H1 (cell line): ENCODE data around the gene HTR6. TPM values are rescaled to one million over a fixed set of nuclear protein-coding genes. Genes with fewer than 3 reads are reported as not detected.

Source experiments
- CTCF ChIA-PET: fragments of 300-600 bp; sonication (Branson Sonifier 250); formaldehyde crosslinking; loops from one replicate; lab custom pipeline; 2021; ENCODE audit not compliant: partially characterized antibody; lab: Charles Lee
- POLR2A ChIA-PET: fragments of 300-600 bp; sonication (Branson Sonifier 250); formaldehyde crosslinking; loops from one replicate; lab custom pipeline; 2021; ENCODE audit warnings: inconsistent platforms; ENCODE audit not compliant: partially characterized antibody; lab: Charles Lee
- DNase-seq, 2 experiments: peaks; one replicate each; pipeline versions ENCODE4 v3.0.0 to v3.0.0-alpha.2; 2010 to 2022; ENCODE audit warnings: low spot score in 2 of 2, low read depth in 1 of 2, mixed read lengths in 1 of 2
- FAIRE-seq: peaks from 2 replicates; lab custom pipeline; 2011; peaks lifted over from hg19 to GRCh38; lab: Jason Lieb, UNC
- H2AFZ ChIP-seq: 2 replicates; pipeline ENCODE4 v1.8.1; 2012; ENCODE audit warnings: low read length, inconsistent platforms
- H2AK5ac ChIP-seq: 2 replicates; pipeline ENCODE4 v1.6.1; 2013; ENCODE audit warnings: low read depth, low read length
- H2BK120ac ChIP-seq: replicated peaks from 2 replicates; pipeline ENCODE3; 2013; ENCODE audit warnings: low read depth, low read length, inconsistent platforms
- H2BK12ac ChIP-seq: 2 replicates; pipeline ENCODE4 v1.6.1; 2013; ENCODE audit warnings: low read depth, low read length
- H2BK15ac ChIP-seq: 2 replicates; pipeline ENCODE4 v1.6.1; 2013; ENCODE audit warnings: low read length
- H2BK20ac ChIP-seq: 2 replicates; pipeline ENCODE4 v1.6.1; 2013; ENCODE audit warnings: low read length
- H2BK5ac ChIP-seq: 2 replicates; pipeline ENCODE4 v1.6.1; 2013; ENCODE audit warnings: low read depth, low read length
- H3K14ac ChIP-seq: 2 replicates; pipeline ENCODE4 v1.6.1; 2013; ENCODE audit warnings: inconsistent platforms; ENCODE audit not compliant: insufficient read length
- H3K18ac ChIP-seq: 2 replicates; pipeline ENCODE4 v1.6.1; 2013; ENCODE audit warnings: low read length; ENCODE audit errors: extremely low read depth
- H3K23ac ChIP-seq: 2 replicates; pipeline ENCODE4 v1.6.1; 2013; ENCODE audit warnings: inconsistent platforms; ENCODE audit not compliant: insufficient read length
- H3K23me2 ChIP-seq: 2 replicates; pipeline ENCODE4 v1.6.1; 2013; ENCODE audit warnings: low read depth, low read length
- H3K27ac ChIP-seq: 2 replicates; pipeline ENCODE4 v1.6.1; 2011; ENCODE audit warnings: low read depth, low read length, inconsistent platforms
- H3K27me3 ChIP-seq, 4 experiments: replicated peaks in 1 of 4; 1 replicate in 1 of 4; 2 replicates in 3 of 4; pipeline versions ENCODE4 v1.6.1 to v1.8.1; 2011 to 2013; ENCODE audit warnings: low read length in 3 of 4, mild to moderate bottlenecking in 3 of 4, inconsistent platforms in 2 of 4, mixed read lengths in 2 of 4, moderate library complexity in 1 of 4; ENCODE audit not compliant: control insufficient read depth in 3 of 4, insufficient read depth in 3 of 4; ENCODE audit errors: extremely low read depth in 1 of 4
- H3K36me3 ChIP-seq, 4 experiments: 2 replicates each; pipeline versions ENCODE4 v1.6.1 to v1.8.1; 2011 to 2013; ENCODE audit warnings: mild to moderate bottlenecking in 4 of 4, low read length in 3 of 4, moderate library complexity in 2 of 4, control low read depth in 1 of 4, inconsistent platforms in 1 of 4; ENCODE audit not compliant: insufficient read depth in 4 of 4, control insufficient read depth in 2 of 4
- H3K4ac ChIP-seq: replicated peaks from 2 replicates; pipeline ENCODE3; 2013; ENCODE audit warnings: low read length, low read depth, mixed read lengths, inconsistent platforms; ENCODE audit not compliant: insufficient read length
- H3K4me1 ChIP-seq, 4 experiments: replicated peaks in 1 of 4; 1 replicate in 1 of 4; 2 replicates in 3 of 4; pipeline versions ENCODE4 v1.6.1 to v1.8.1; 2011 to 2013; ENCODE audit warnings: low read length in 3 of 4, inconsistent platforms in 2 of 4, mixed read lengths in 1 of 4; ENCODE audit not compliant: insufficient read depth in 4 of 4, control insufficient read depth in 3 of 4
- H3K4me2 ChIP-seq, 2 experiments: 2 replicates each; pipeline versions ENCODE4 v1.6.1 to v1.8.1; 2011 to 2013; ENCODE audit warnings: low read depth in 2 of 2, low read length in 2 of 2, control low read depth in 1 of 2, inconsistent platforms in 1 of 2, mild to moderate bottlenecking in 1 of 2; ENCODE audit not compliant: insufficient read depth in 1 of 2
- H3K4me3 ChIP-seq, 4 experiments: fragments of 200-600, 300-600 bp in 1 of 4; sonication (generic), shearing (Covaris generic), sonication (Bioruptor Twin) in 1 of 4; 2 replicates each; pipeline versions ENCODE4 v1.5.1 to v1.8.1; 2011 to 2016; ENCODE audit warnings: low read length in 4 of 4, low read depth in 3 of 4, control low read depth in 2 of 4, inconsistent platforms in 2 of 4, mild to moderate bottlenecking in 2 of 4, mixed read lengths in 1 of 4, moderate library complexity in 1 of 4; ENCODE audit not compliant: insufficient read depth in 2 of 4; ENCODE audit errors: extremely low read depth in 1 of 4
- H3K56ac ChIP-seq: replicated peaks from 2 replicates; pipeline ENCODE3; 2013; ENCODE audit warnings: low read depth, mild to moderate bottlenecking, mixed read lengths, low read length, inconsistent platforms; ENCODE audit not compliant: insufficient read length
- H3K79me1 ChIP-seq: 2 replicates; pipeline ENCODE4 v1.6.1; 2013; ENCODE audit warnings: low read depth, low read length, control low read depth
- H3K79me2 ChIP-seq, 2 experiments: 2 replicates each; pipeline versions ENCODE4 v1.6.1 to v1.8.1; 2012 to 2013; ENCODE audit warnings: low read length in 2 of 2, mild to moderate bottlenecking in 2 of 2, inconsistent platforms in 1 of 2; ENCODE audit not compliant: insufficient read depth in 2 of 2, control insufficient read depth in 1 of 2
- H3K9ac ChIP-seq, 4 experiments: replicated peaks in 1 of 4; 1 replicate in 1 of 4; 2 replicates in 3 of 4; pipeline versions ENCODE4 v1.6.1 to v1.8.1; 2011 to 2013; ENCODE audit warnings: low read depth in 3 of 4, low read length in 3 of 4, control low read depth in 2 of 4, mild to moderate bottlenecking in 2 of 4, moderate library complexity in 2 of 4, inconsistent platforms in 1 of 4; ENCODE audit errors: extremely low read depth in 1 of 4
- H3K9me3 ChIP-seq, 2 experiments: 2 replicates each; pipeline versions ENCODE4 v1.6.1 to v1.8.1; 2012 to 2013; ENCODE audit warnings: mild to moderate bottlenecking in 2 of 2, moderate library complexity in 2 of 2, control low read depth in 1 of 2, inconsistent platforms in 1 of 2, low read depth in 1 of 2, low read length in 1 of 2, mixed read lengths in 1 of 2; ENCODE audit not compliant: insufficient read depth in 2 of 2
- H4K20me1 ChIP-seq, 2 experiments: replicated peaks in 1 of 2; 2 replicates each; pipeline versions ENCODE3 to v1.8.1; 2011 to 2013; ENCODE audit warnings: inconsistent platforms in 2 of 2, low read length in 2 of 2, mild to moderate bottlenecking in 1 of 2; ENCODE audit not compliant: insufficient read depth in 2 of 2, control insufficient read depth in 1 of 2
- H4K5ac ChIP-seq: 2 replicates; pipeline ENCODE4 v1.6.1; 2013; ENCODE audit warnings: low read length, low read depth, mixed read lengths, inconsistent platforms; ENCODE audit not compliant: insufficient read length
- H4K8ac ChIP-seq: 2 replicates; pipeline ENCODE4 v1.8.0; 2013; ENCODE audit warnings: mild to moderate bottlenecking, moderate library complexity, low read length, inconsistent platforms; ENCODE audit not compliant: insufficient read depth; ENCODE audit errors: extremely low read depth
- H4K91ac ChIP-seq: replicated peaks from 2 replicates; pipeline ENCODE3; 2013; ENCODE audit warnings: low read length, mixed read lengths, inconsistent platforms; ENCODE audit not compliant: insufficient read length
- CBX5 ChIP-seq: fragments of 300-800, 300-1000 bp; sonication (generic); IDR thresholded peaks from 2 replicates; pipeline ENCODE4 v1.7.1; 2016; ENCODE audit warnings: antibody characterized with exemption, low read length, low read depth
- CBX8 ChIP-seq: fragments of 300-800, 300-1000 bp; sonication (generic); IDR thresholded peaks from 2 replicates; pipeline ENCODE4 v1.7.1; 2016; ENCODE audit warnings: low read depth, low read length, borderline replicate concordance
- CTBP2 ChIP-seq: IDR thresholded peaks from 2 replicates; pipeline ENCODE4 v1.7.0; 2011; ENCODE audit warnings: borderline replicate concordance, mild to moderate bottlenecking, moderate library complexity, mixed read lengths, low read length; ENCODE audit not compliant: insufficient read depth, insufficient read length
- EZH2 ChIP-seq: fragments of 200-600 bp; sonication (generic); IDR thresholded peaks from 2 replicates; pipeline ENCODE4 v1.7.1; 2012; ENCODE audit warnings: low read depth, mild to moderate bottlenecking, moderate library complexity, low read length, inconsistent platforms; ENCODE audit not compliant: severe bottlenecking
- HDAC2 ChIP-seq, 2 experiments: fragments of 300-600 bp in 1 of 2; sonication (generic) in 1 of 2; IDR thresholded peaks; 2 replicates each; pipeline ENCODE4 v1.6.1; 2011 to 2012; ENCODE audit warnings: low read depth in 2 of 2, low read length in 2 of 2, mild to moderate bottlenecking in 2 of 2, moderate library complexity in 2 of 2, borderline replicate concordance in 1 of 2, inconsistent platforms in 1 of 2
- HDAC6 ChIP-seq: IDR thresholded peaks from one replicate; pipeline ENCODE4 v1.7.1; 2012; ENCODE audit warnings: low read depth, mild to moderate bottlenecking, inconsistent platforms, low read length, moderate library complexity
- JUN ChIP-seq: IDR thresholded peaks from 2 replicates; pipeline ENCODE4 v1.6.1; 2011; ENCODE audit warnings: low read depth, mild to moderate bottlenecking, improper control_type of control experiment, low read length
- MAX ChIP-seq: IDR thresholded peaks from 2 replicates; pipeline ENCODE4 v1.6.1; 2012; ENCODE audit warnings: inconsistent platforms
- POU5F1 ChIP-seq: IDR thresholded peaks from 2 replicates; pipeline ENCODE4 v1.6.1; 2011; ENCODE audit warnings: low read depth, mild to moderate bottlenecking, low read length, moderate library complexity
- RBBP5 ChIP-seq: IDR thresholded peaks from 2 replicates; pipeline ENCODE4 v1.7.1; 2012; ENCODE audit warnings: low read depth, mild to moderate bottlenecking, inconsistent platforms, low read length, moderate library complexity, borderline replicate concordance
- SAP30 ChIP-seq: fragments of 300-600 bp; sonication (generic); IDR thresholded peaks from 2 replicates; pipeline ENCODE4 v1.7.1; 2012; ENCODE audit warnings: low read length, moderate library complexity, mild to moderate bottlenecking, inconsistent platforms; ENCODE audit not compliant: insufficient read depth, insufficient replicate concordance
- SP4 ChIP-seq: IDR thresholded peaks from 2 replicates; pipeline ENCODE4 v1.6.1; 2012; ENCODE audit warnings: low read length, inconsistent platforms
- SRF ChIP-seq: IDR thresholded peaks from 2 replicates; pipeline ENCODE4 v1.6.1; 2011; ENCODE audit warnings: mild to moderate bottlenecking, low read depth, low read length, moderate library complexity
- TBP ChIP-seq: IDR thresholded peaks from 2 replicates; pipeline ENCODE4 v1.6.1; 2011; ENCODE audit warnings: low read depth, low read length, improper control_type of control experiment
- WGBS, 2 experiments: shearing (Covaris generic) in 1 of 2; methylation state at CpG; one replicate each; pipeline versions ENCODE4 v1.1.6 to v1.1.7; 2013 to 2015; ENCODE audit warnings: low lambda C conversion rate in 2 of 2, mixed read lengths in 2 of 2, inconsistent platforms in 1 of 2, low coverage in 1 of 2, missing lambda C conversion rate in 1 of 2; ENCODE audit not compliant: insufficient replicate concordance in 2 of 2, insufficient coverage in 1 of 2, insufficient read length in 1 of 2; ENCODE audit errors: extremely low coverage in 1 of 2, missing lambda C conversion rate in 1 of 2; 5-methylcytosine and 5-hydroxymethylcytosine counted together
- polyA plus RNA-seq, 7 experiments: library from polyadenylated mRNA; depleted of rRNA in 3 of 7; stranded (reverse) in 5 of 7; unstranded in 2 of 7; fragments of >200 nt in 5 of 7; fragments of 200-250 nt in 2 of 7; gene quantifications; 1 replicate in 5 of 7; 2 replicates in 1 of 7; 4 replicates in 1 of 7; pipeline versions ENCODE4 v1.2.1 to v1.2.3, GENCODE V29; 2011 to 2013; ENCODE audit warnings: missing spikeins in 2 of 7, mixed read lengths in 2 of 7
- total RNA-seq: library from RNA; stranded (reverse); fragmentation: NEBNext Ultra II Directional; extraction: Animal tissue kit (Norgen Biotek cat#: 25700); gene quantifications from 2 replicates; pipeline ENCODE4 v1.2.1, GENCODE V29; 2021

Gene HTR6
- total and polyA plus RNA-seq, 2 of the 8 experiments (the other 6 are each of a cell fraction or from before 2014, with no cell fraction given) = 0.76 to 0.95 TPM

GRCh38 chr1:19689856-19690255 is 25.2 kb downstream of the HTR6 start:
- Histone ChIP-seq H3K27me3 (no peaks in the 10 kb centered on the region), H3K4ac (no peak overlapping the region), H3K36me3 (no peaks in the 10 kb centered on the region), H2AFZ (no peak overlapping the region), H3K79me2 (no peaks in the 10 kb centered on the region), H2BK20ac (no peak overlapping the region), H2BK5ac (no peak overlapping the region), H3K23ac (no peak overlapping the region), H3K14ac (no peak overlapping the region), H2BK12ac (0 out of 2 replicates have a peak overlapping the region, but pooled peaks have one; percentile 17), H4K91ac (no peak overlapping the region), H4K8ac (no peak overlapping the region), H3K4me1 (peaks cover 3 to 13% (median 10%) of the 10 kb centered on the region in 4 experiments), H3K9ac (no peak overlapping the region), H3K27ac (no peak overlapping the region), H3K79me1 (no peaks in the 10 kb centered on the region), H3K9me3 (no peaks in the 10 kb centered on the region), H2BK120ac (no peak overlapping the region), H3K56ac (no peak overlapping the region), H3K18ac (no peak overlapping the region), H4K5ac (no peak overlapping the region), H3K23me2 (no peaks in the 10 kb centered on the region), H3K4me2 (no peak overlapping the region), H3K4me3 (no peak overlapping the region), H4K20me1 (no peaks in the 10 kb centered on the region), H2BK15ac (no peak overlapping the region), H2AK5ac (no peak overlapping the region)
- WGBS, 2 experiments = 91% methylated on average over 3 of the region's 3 CpGs; no CpG with 5 or more reads in 1 of the 2 experiments
- DNase-seq = no peak
- no peak for FAIRE-seq
- POLR2A ChIA-PET = interaction anchor here (1.1 kb wide), 1 partner anchor 22 kb away, joined by 3 read pairs; no protein-coding TSS in a partner anchor
- CTCF ChIA-PET = interaction anchor here (1.1 to 2.7 kb wide), 7 partner anchors 10 to 28 kb away, joined by 3 to 19 read pairs (median 4); no protein-coding TSS in a partner anchor
- no peak for TF ChIP-seq SP4
- TF ChIP-seq CBX8 = no peak
- no peak for TF ChIP-seq MAX
- TF ChIP-seq RBBP5 = no peak
- TF ChIP-seq POU5F1 = no peak
- no peak for TF ChIP-seq EZH2
- TF ChIP-seq SAP30 = no peak
- TF ChIP-seq TBP = no peak
- no peak for TF ChIP-seq JUN
- TF ChIP-seq HDAC6 = no peak
- TF ChIP-seq SRF = no peak
- TF ChIP-seq CTBP2 = no peak
- no peak for TF ChIP-seq HDAC2 (IDR thresholded peaks at IDR 0.05; ENCODE audit: borderline replicate concordance in 1 of 2, low read depth in 2 of 2, low read length in 2 of 2)
- TF ChIP-seq CBX5 = no peak
